GM21528 (cell line): ENCODE data around the gene CR2.
"Not testable (repeated sequence)": the region's sequence is repeated elsewhere in the genome, so short reads cannot be mapped to it uniquely, and the experiment has no call there.

ENCODE experiments used
- ATAC-seq: cut with Tn5 transposase; IDR thresholded peaks from one replicate; pipeline ENCODE4 v1.9.1; 2021; ENCODE audit warnings: mild to moderate bottlenecking, moderate library complexity; ENCODE audit not compliant: unreplicated experiment, low FRiP score

Gene CR2

DNA sequence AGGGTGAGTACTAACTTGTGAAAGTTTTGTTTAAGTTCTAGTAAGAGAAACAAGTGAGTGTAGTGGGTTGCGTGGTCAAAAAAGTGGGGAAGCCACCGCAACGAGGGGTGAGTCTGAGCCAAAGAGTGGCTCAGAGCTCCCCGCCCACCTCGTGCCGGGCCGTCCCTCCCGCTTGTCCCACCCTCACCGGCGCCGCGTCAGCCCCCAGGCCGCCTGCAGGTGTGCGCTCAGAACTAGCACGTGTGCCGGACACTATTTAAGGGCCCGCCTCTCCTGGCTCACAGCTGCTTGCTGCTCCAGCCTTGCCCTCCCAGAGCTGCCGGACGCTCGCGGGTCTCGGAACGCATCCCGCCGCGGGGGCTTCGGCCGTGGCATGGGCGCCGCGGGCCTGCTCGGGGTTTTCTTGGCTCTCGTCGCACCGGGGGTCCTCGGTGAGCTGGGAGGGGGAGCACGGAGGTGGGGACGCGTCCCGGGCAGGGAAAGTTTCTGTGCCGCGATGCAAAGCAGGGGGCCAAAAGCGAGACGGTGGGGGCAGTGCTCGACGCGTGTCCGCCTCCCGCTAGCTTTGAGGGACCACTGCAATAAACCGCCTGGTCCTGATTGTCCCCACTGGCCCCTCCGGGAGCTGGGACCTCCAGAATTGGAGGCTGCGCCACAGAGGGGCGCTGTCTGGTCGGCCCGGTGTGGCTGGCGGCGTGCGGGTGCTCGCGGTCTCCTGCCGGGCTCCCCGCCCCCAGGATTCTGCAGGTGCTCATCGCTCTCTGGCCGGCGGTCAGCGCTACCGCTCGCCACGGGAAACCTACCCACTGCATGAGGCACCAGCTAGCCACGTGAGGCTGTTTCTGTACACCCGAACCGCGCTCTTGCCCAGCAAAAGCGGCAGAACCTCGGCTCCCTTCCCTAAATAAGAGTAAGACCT is at the start of gene CR2:
Gene CR2 (plus strand): TSS at position 283 of the 919 bp plus-strand sequence. CDS start 91 bp downstream, at position 374.
- ATAC-seq: peak; percentile 83

DNA sequence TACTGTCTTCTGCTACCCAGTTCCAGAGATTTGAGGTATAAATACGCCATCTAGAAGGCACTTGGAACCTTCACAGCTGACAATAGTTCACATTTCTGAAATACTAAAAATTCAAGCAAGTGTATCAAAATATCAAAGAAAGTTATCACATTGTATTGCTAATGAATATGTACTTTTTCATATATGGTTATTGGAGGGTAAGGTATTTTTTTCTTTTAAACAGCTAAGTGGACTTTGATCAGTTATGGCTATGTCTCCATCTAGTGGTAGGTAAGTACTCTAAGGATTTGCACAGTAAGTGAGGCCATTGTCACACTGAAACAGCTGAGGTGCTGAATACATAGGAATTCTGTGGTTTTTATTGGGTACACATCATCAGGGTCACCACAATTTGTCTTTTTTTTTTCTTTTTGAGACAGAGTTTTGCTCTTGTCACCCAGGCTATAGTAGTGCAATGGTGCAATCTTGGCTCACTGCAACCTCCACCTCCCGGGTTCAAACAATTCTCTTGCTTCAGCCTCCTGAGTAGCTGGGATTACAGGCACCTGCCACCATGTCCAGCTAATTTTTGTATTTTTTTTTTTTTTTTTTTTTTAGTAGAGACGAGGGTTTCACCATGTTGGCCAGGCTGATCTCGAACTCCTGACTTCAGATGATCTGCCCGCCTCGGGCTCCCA is 49.1 kb upstream of the CR2 start:
- ATAC-seq: no peak

DNA sequence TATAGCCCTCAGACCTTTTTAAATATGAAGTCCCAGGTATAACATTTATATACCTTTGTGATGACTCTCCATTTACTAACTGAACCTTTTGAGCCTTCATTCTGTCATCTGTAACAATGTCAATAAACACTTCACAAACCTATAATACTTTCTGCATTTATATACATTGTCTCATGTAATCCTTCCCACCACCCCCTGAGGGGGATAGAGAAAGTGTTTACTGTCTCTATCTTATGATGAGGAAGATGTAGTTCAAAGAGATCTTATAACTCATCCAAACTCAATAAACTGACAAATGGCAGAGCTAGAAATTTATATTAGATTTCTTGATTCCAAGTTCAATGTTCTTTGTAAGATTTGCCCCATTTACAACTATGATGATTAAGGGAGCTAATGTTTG is 48.3 kb upstream of the CR2 start:
- no peak for ATAC-seq

DNA sequence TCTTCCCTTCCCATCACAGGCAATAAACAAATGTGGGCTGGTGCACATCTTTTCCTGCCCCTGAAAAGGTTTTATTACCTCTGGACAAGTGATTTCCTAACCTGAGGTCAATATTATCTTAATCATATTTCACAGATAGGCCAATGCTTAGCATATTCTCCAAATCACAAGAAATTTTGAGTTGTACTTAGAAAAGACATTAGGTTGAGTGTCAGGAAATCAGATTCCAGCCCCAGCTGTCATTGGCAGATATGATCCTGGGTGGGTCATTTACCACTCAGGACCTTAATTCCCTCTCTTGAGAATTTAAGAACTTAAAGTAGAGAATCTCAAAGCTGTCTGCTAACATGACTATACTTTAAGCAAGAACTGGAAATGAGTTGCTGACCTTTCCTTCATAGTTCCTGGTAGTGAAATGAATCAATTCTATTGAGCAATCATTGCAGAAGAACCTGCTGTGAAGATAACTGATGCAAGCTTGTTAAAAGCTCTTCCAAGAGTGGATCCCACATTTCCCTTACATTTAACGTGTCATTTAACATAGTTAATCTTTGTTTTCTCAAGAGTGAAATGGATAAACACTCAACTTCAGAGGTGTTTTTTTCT is 46.4 kb upstream of the CR2 start:
- no peak for ATAC-seq

DNA sequence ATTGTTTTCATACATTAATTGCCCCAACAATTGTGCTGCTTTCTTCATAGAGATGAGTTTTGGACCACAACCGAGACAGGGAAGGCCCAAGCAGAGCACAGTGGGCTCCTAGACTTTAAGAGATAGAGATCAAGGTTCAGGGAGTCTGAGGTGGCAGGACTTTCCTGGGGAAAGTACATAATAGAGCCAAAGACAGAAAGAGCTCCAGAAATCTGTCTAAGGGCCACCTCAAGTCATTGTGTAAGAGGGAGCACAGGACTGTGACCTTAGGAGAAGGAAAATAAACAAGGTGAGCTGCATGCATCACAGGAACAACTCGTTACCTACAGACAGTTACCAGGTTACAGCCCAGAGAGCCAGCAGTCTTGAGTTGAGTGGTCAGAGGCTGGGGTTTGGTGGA is 41.3 kb upstream of the CR2 start:
- ATAC-seq: no peak

DNA sequence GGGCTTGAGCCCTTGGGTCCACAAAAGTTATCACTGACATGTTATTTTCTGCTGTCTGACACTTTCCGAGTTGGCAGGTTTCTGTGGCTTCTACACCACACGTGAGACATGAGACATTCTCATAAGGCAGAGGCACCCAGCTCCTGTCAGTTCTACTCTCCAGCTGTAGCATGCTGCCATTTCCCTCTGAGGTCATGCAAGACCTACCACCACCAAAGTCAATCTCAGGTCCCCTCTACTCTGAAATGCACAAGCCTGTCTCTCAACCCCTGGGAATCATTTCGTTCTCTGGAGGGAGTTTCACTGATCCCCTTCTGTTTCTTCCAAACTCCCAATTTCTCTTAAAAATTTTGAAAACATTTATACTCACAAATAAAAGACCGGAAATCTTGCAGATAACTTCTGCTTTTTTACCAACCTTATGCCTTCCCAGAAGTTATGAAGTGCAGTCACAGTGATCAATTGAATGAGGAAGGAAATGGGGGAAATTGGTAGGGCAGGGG is 39.5 kb upstream of the CR2 start:
- peak; percentile 89 for ATAC-seq

DNA sequence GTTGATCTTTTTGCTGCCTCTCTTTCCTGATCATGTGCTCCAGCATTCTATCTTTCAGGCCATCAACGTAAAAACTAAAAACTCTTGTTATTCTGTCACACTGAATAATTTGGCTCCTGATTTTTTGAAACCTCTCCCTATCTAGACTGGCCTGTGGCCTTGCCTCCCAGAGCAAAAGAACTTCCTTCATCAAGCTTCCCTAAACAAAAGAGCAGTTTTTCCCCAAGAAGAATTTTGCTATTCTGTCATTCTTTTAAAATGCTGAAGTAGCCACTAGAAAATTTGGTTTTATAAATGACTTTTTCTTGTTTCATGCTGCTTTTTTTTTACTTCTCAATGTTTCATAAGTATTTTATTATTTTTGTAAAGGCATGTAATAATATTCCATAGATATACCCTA is 37.1 kb upstream of the CR2 start:
- no peak for ATAC-seq

DNA sequence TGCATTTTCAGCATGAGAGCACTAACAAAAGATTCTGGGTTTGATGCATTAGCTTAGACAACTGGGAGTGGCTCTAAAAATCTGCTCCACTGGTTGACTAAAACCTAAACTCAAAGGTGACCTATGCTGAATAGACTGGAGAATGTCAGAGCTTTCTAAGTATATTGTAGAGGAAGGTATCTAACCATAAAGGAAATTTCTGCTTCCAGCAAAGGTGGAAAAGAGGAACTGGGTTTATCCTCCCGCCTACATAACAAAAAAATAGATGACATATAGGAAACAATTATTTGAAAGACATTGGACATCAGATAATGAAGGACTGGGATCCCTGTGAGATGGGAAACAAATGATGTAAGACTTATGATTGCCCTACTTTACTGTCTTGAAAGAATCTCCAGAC is 35.8 kb upstream of the CR2 start:
- no peak for ATAC-seq

DNA sequence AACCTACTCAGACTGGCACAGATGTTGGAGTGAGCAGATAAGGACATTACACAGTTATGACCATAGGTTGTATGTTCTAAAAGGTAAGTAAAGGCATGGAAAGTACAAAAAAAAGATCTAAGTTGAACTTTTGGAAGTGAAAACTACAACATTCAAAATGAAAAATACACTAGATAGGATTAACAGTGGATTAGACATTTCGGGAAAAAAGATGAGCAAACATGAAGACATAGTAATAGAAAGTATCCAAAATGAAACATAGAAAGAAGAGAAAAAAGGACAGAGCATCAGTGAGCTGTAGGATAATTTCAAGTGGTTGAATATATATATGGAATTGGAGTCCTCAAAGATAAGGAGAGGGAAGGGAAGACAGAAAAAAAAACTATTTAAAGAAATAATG is 34.0 kb upstream of the CR2 start:
- ATAC-seq: no peak

DNA sequence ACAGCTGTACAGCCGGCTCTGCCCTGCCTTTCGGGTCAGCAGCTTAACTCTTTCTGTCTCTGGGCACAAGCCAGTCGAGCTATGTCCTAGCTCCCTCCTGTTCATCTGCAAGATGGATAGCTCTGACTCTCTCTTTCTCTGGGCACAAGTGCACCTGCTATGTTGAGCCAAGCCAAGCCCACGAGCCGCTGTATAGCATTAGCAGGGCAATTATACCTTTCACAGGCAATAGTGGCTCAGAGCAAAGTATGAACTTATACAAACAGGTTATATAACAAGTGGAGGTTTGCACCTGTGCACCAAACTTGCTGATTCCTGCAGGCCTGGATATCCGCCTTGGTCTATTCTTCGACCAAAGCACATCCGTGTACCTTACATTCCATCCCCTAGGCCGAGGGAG is 33.0 kb upstream of the CR2 start:
- no peak for ATAC-seq

DNA sequence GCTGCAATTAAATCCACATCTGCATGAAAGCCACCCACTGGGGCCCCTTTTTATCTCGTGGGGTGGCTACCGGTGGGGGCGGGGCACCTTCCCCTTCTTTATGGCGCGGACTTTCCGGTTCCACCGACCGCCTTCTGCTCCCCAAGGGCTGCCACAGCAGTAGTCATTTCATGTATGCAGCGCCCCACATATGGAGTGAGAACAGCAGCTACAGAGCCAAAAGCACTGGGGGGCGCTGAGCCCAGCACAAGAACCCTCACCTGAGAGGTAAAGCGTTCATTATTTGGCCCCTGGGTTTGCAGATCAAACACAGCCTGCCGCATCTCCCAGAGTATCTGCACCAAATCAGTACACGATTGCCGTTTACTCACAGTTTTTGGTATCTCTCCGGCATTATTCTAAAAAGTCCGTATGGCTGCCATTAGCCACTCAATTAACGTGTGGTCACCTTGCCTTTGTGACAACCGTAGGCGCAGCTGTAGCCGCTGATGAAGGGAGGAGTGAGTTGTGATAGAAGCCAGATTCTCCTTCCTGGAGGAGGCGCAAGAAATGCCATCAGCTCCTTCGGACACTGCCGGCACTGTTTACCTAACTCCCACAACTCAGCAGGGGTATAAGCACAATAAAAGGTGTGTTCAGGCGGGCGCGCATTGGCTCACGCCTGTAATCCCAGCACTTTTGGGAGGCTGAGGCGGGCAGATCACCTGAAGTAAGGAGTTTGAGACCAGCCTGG is 30.4 kb upstream of the CR2 start:
- ATAC-seq: no peak

DNA sequence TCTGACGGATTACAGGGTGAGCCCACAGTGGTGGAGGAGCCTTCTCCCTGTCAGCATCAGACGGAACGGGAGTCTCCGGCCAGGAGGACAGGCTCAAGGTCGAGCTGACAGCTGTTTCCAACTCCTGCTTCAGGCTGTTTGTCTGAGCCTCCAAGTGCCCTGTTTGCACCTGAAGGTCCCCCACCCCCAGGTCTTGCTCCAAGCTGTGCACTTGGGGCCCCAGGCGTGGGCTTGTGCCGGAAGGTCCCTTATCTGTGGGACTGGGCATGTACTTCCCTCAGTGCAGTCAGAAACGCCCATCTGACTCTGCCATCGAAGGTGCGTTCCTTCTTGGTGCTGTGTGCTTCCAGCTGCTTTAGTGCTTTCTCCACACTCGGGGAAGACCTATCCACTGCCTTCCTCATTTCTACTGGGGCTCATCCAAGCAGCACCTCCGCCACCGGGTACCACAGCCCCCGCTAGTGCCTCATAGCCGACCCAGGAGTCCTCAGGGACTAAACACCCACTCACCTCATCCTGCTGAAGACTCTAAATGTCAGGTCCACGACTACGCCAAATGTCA is 29.5 kb upstream of the CR2 start:
- no peak for ATAC-seq

DNA sequence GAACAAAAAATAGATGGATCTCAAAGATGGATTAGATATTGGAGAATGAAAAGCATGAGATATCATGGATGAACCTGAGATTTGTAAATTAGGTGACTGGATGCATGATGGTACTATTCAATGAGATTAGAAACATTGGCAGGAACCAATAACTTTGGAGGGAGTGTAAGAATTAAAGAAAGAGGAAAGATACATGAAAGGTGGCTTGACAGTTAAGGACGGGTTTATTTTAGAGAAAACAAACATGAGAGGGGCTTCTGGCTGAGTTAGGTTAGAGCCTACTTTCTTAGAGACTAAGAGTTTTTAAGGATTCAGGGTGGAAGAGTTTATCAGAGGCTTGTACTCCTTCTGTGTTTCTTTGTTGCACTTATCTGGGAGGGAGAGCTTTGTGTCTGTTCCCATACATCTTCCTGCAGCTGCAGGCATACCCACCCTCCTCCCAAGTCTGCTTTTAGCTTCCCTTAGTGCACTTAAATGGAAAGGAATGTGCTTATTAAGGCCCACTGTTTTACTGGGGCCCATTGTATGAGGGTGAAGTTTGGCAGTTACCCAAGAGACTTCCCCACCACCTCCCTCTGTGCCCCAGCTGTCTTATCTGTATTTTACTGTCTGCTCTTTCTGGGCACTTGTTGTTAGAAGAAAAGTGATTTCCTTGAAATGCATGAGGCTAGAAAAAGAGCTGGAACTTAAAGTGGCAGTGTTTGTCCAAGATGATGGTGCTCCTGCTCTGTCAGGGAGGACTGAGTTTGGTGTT is 26.1 kb upstream of the CR2 start:
- ATAC-seq: no peak

DNA sequence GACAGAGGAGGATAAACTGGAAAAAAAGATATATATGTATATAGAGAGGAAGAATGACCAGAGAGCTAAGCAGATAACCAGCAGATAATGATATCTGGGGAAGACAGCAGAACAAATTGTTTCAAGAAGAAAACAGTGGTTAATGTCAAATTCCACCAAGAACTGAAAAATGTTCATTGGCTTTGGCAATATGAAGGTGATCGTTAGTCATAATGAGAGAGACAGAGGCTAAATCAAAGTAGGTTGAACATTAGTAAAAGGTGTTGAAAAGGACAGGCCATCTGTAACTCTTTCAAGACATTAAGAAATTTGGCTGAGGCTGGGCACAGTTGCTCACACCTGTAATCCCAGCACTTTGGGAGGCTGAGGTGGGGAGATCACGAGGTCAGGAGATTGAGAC is 25.3 kb upstream of the CR2 start:
- ATAC-seq: no peak

DNA sequence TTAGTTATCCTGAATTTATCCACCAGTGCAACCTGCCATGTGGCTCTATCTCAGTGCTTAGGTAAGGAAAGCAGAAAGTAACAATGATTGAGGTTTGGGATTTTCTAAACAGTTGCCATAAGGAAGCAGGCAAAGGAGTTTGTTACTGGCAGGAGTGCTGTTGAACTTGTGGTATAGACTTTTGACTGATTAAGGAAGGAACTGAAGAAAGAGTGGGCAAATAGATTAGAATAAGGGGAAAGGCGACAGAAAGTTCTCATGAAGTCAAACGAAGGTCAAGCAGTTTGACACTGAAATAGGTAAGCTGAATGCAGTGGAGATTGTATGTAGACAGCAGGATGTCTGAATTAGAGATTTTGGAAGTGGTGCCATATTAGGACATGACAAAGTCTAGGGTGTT is 24.2 kb upstream of the CR2 start:
- ATAC-seq: no peak

DNA sequence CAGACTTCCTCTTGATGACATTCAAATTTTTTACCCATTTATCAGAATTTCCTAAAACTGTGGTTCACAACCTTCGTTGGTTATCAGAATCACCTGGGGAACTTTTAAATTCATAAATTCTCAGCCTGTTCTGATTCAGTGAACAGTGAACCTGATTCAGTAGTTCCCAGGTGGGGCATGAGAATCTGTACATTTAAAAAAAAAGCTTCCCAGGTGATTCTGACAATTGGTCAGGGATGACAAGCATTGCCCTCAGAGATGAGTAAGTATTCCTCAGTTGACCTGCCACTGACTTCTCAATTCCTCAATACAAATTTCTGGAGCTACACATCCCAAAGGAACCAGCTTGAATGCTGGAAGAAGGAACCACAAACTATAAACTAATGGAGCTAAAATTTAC is 23.5 kb upstream of the CR2 start:
- no peak for ATAC-seq

DNA sequence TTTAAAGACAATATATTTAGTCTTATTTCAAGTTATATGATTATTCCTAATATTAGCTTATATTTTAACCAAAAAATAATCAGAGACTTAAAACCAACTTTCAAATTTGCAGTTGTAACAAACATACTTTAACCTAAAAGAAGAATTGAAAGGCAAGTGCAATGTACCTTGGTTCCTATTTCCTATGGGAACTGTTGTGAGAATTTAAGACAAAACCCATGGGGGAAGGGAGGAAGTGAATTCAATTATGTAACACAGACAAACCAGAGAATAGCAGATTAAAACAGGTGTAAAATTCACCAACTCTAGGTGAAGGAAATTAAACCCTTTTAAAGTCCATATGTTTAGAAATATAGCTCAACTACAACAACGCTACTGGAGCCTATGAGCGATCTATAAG is 22.6 kb upstream of the CR2 start:
- ATAC-seq: no peak

DNA sequence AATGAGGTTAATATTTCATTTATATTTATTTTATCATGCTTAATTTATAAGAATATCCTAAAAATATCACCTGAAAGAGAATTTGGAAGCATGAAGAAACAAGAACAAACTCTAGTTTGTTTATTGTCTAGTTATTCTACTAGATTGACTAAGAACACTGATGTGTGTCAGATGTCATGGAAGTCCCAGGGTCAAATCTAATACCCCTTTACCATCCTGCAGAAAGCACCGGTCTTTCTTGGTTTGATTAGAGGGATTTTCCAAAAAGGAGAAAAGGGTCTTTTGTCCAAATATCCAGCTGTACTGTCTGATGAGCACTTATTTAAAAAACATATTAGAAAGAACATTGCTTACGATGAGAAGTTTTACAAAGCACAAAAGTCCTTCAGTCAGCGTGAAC is 20.7 kb upstream of the CR2 start:
- no peak for ATAC-seq

DNA sequence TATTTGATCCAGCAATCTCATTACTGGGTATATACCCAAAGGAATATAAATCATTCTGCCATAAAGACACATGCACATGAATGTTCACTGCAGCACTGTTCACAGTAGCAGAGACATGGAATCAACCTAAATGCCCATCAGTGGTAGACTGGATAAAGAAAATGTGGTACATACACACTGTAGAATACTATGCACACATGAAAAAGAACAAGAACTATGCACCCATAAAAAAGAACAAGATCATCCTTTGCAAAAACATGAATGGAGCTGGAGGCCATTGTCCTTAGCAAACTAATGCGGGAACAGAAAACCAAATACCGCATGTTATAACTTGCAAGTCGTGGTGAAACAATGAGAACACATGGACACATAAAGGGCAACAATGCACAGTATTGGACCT is 17.4 kb upstream of the CR2 start:
- ATAC-seq: not testable (repeated sequence)

DNA sequence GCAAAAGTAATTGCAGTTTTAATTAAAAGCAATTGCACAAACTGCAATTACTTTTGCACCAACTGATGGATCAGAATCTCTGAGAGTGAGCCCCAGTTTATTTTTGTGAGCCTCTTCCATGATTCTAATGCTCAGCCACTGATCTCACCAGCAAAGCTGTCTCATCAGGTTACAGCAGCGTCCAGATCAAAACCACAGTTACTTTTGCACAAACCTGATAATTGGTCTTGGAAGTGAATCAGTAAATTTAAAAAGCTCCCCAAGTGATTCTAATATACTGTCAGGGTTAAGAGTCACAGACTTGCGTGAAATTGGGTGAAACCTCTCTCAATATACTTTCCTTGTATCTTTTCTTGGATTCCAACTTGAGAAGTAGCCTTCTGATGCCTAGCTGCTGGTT is 13.5 kb upstream of the CR2 start:
- no peak for ATAC-seq
